Osteoblast (primary cell): ENCODE data around the gene DTNB. TPM values are rescaled to one million over a fixed set of nuclear protein-coding genes. Genes with fewer than 3 reads are reported as not detected.
"Not testable (repeated sequence)": the region's sequence is repeated elsewhere in the genome, so short reads cannot be mapped to it uniquely, and the experiment has no call there.

Source experiments
- DNase-seq: peaks from one replicate; pipeline ENCODE4 v3.0.0; 2011; ENCODE audit warnings: low spot score, mixed read lengths; ENCODE audit not compliant: insufficient read length; ENCODE audit errors: missing footprints
- H2AFZ ChIP-seq: 2 replicates; pipeline ENCODE4 v1.6.0; 2011; ENCODE audit warnings: mild to moderate bottlenecking, low read length
- H3K27ac ChIP-seq: 2 replicates; pipeline ENCODE4 v1.5.1; 2011; ENCODE audit warnings: mild to moderate bottlenecking, low read depth, low read length, moderate library complexity
- H3K27me3 ChIP-seq: 2 replicates; pipeline ENCODE4 v1.6.0; 2012; ENCODE audit warnings: mild to moderate bottlenecking, control low read depth, inconsistent platforms, low read length, moderate library complexity; ENCODE audit not compliant: insufficient read depth
- H3K36me3 ChIP-seq: 2 replicates; pipeline ENCODE4 v1.5.1; 2011; ENCODE audit warnings: mild to moderate bottlenecking, low read length, control low read depth, moderate library complexity; ENCODE audit not compliant: insufficient read depth
- H3K4me1 ChIP-seq: 2 replicates; pipeline ENCODE4 v1.5.1; 2011; ENCODE audit warnings: mild to moderate bottlenecking, low read length, control low read depth, moderate library complexity; ENCODE audit not compliant: insufficient read depth
- H3K4me2 ChIP-seq: 2 replicates; pipeline ENCODE4 v1.6.0; 2011; ENCODE audit warnings: mild to moderate bottlenecking, low read length; ENCODE audit not compliant: insufficient read depth
- H3K4me3 ChIP-seq: fragments of 200-600 bp; sonication (generic); 3 replicates; pipeline ENCODE4 v1.5.1; 2012; ENCODE audit warnings: mild to moderate bottlenecking, low read length, inconsistent platforms; ENCODE audit not compliant: insufficient read depth
- H3K79me2 ChIP-seq: 2 replicates; pipeline ENCODE4 v1.6.0; 2012; ENCODE audit warnings: mild to moderate bottlenecking, low read length, control low read depth, inconsistent platforms; ENCODE audit not compliant: insufficient read depth
- H3K9me3 ChIP-seq: 2 replicates; pipeline ENCODE4 v1.5.1; 2011; ENCODE audit warnings: low read depth, low read length, control low read depth
- H4K20me1 ChIP-seq: 2 replicates; pipeline ENCODE4 v1.6.0; 2012; ENCODE audit warnings: mild to moderate bottlenecking, low read length, control low read depth; ENCODE audit not compliant: insufficient read depth
- total RNA-seq: library from RNA; depleted of rRNA; stranded (reverse); fragments of >200 nt; gene quantifications from 2 replicates; pipeline ENCODE4 v1.2.3, GENCODE V29; 2012
- TF ChIP-seq, protein P1 (sequence below): IDR thresholded peaks from 2 replicates; pipeline ENCODE4 v1.5.1; 2011; ENCODE audit warnings: mild to moderate bottlenecking, low read depth, low read length, moderate library complexity; ENCODE audit errors: extremely low read depth

Gene DTNB
- total RNA-seq, 1 donor, result 9.8 TPM

DNA sequence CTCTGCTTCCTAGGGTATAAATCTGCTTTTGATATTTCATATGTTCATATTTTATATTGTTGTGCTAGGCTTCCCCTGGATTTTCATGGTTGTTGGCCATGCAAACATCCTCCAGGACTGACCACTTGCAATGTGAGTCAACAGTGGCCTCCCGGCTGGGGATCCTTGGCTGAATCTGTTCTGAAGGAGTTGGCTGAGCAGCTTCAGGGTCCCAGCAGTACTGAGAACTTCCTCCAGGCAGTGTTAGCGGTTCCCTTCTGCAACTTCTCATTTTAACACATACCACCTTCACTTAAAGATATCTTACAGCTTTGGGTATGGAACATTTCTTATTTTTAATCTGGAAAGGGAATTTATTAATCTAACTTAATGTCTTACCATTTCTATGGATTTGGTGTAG is 122.1 kb downstream of the DTNB start:
- Histone ChIP-seq H3K9me3 (no peaks in the 10 kb centered on the region), H3K4me1 (no peaks in the 10 kb centered on the region), H3K4me3 (no peak overlapping the region), H3K36me3 (no peaks in the 10 kb centered on the region), H2AFZ (no peak overlapping the region), H3K27ac (no peak overlapping the region), H3K4me2 (no peak overlapping the region), H3K79me2 (no peaks in the 10 kb centered on the region), H4K20me1 (no peaks in the 10 kb centered on the region), H3K27me3 (no peaks in the 10 kb centered on the region)
- no peak for DNase-seq
- TF ChIP-seq, protein P1, sequence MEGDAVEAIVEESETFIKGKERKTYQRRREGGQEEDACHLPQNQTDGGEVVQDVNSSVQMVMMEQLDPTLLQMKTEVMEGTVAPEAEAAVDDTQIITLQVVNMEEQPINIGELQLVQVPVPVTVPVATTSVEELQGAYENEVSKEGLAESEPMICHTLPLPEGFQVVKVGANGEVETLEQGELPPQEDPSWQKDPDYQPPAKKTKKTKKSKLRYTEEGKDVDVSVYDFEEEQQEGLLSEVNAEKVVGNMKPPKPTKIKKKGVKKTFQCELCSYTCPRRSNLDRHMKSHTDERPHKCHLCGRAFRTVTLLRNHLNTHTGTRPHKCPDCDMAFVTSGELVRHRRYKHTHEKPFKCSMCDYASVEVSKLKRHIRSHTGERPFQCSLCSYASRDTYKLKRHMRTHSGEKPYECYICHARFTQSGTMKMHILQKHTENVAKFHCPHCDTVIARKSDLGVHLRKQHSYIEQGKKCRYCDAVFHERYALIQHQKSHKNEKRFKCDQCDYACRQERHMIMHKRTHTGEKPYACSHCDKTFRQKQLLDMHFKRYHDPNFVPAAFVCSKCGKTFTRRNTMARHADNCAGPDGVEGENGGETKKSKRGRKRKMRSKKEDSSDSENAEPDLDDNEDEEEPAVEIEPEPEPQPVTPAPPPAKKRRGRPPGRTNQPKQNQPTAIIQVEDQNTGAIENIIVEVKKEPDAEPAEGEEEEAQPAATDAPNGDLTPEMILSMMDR, result no peak

DNA sequence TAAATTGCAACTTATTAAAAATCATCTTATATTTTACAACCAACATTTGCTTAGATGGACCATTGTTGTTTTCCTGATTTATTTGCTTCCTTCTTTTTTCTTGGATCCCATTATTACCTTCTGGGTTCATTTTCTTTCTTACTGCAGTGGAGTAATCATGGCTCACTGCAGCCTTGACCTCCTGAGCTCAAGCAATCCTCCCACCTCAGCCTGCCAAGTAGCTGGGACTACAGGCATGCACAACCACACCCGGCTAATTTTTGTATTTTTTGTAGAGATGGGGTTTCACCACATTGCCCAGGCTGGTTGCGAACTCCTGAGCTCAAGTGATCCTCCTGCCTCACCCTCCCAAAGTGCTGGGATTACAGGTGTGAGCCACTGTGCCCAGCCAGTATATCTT is 123.8 kb downstream of the DTNB start:
- not testable (repeated sequence) for H4K20me1 ChIP-seq, H3K79me2 ChIP-seq, DNase-seq, H3K36me3 ChIP-seq, H3K4me2 ChIP-seq, H3K9me3 ChIP-seq, H3K27ac ChIP-seq, H3K4me3 ChIP-seq, H2AFZ ChIP-seq, H3K4me1 ChIP-seq, H3K27me3 ChIP-seq

DNA sequence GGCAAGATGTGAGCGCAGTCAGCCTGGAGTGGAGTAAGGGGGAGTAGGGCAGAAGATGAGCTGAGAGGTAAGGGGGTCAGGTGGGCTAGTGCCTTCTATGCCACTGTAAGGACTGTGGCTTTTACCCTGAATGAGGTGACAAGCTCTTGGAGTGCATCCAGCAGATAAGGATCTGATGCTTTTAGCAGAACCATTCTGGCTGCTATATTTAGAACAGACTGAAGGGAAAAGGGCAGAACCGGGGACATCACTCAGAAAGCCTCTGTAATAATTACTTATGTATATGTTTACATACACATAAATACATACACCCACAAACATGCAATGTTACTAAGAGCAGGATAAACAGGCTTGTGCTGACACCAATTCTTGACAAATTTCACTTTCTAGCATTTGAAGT is 124.8 kb downstream of the DTNB start:
- Histone ChIP-seq H4K20me1 (no peaks in the 10 kb centered on the region), H3K4me2 (no peak overlapping the region), H3K79me2 (no peaks in the 10 kb centered on the region), H2AFZ (no peak overlapping the region), H3K36me3 (no peaks in the 10 kb centered on the region), H3K9me3 (no peaks in the 10 kb centered on the region), H3K4me3 (no peak overlapping the region), H3K27me3 (no peaks in the 10 kb centered on the region), H3K4me1 (no peaks in the 10 kb centered on the region), H3K27ac (no peak overlapping the region)
- TF ChIP-seq, protein P1, result no peak
- no peak for DNase-seq

DNA sequence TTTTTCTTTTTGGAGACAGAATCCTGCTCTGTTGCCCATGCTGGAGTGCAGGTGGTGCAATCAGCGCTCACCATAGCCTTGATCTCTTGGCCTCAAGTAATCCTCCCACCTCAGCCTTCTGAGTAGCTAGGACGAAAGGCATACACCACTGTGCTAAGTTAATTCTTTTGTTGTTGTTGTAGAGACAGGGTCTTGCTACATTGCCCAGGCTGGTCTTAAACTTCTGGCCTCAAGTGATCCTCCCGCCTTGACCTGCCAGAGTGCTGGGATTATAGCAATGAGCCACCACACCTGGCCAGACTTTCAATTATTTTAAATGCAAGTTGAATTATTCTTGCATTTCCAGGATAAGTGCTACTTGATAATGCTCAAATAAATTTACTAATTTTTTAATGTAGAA is 126.5 kb downstream of the DTNB start:
- Histone ChIP-seq H3K27me3 (no peaks in the 10 kb centered on the region), H2AFZ (no peak overlapping the region), H3K27ac (no peak overlapping the region), H3K4me3 (no peak overlapping the region), H3K79me2 (no peaks in the 10 kb centered on the region), H3K9me3 (no peaks in the 10 kb centered on the region), H3K4me2 (no peak overlapping the region), H4K20me1 (no peaks in the 10 kb centered on the region), H3K4me1 (no peaks in the 10 kb centered on the region), H3K36me3 (no peaks in the 10 kb centered on the region)
- DNase-seq, result no peak
- TF ChIP-seq, protein P1, result no peak

DNA sequence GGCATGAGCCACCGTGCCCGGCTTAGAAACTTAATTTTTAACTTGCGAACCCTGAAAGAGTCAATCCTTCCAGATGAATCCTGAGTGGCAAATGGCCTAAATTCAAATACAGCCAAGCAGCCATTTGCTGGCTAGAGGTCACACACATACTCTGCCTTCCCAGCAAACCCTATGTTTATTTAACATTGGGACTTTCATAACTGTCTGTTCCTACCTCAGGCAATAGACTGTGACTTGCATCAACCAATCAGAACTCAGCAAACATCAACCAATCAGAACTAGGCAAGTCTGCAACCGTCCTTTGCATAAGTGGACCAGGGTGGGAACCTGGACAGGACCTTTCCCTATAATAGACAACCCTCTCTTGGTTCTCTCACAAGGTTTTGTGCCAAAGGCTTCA is 127.5 kb downstream of the DTNB start:
- H3K36me3 ChIP-seq, result no peaks in the 10 kb centered on the region
- no peak overlapping the region for H3K4me3 ChIP-seq
- no peaks in the 10 kb centered on the region for H4K20me1 ChIP-seq
- H3K79me2 ChIP-seq, result no peaks in the 10 kb centered on the region
- no peak overlapping the region for H3K4me2 ChIP-seq
- H3K27me3 ChIP-seq, result no peaks in the 10 kb centered on the region
- no peaks in the 10 kb centered on the region for H3K9me3 ChIP-seq
- DNase-seq, result no peak
- no peaks in the 10 kb centered on the region for H3K4me1 ChIP-seq
- TF ChIP-seq, protein P1, result no peak
- H2AFZ ChIP-seq, result no peak overlapping the region
- no peak overlapping the region for H3K27ac ChIP-seq
